Adrenal gland (tissue), 5 donors: ENCODE results near the gene TRIP11.

Experiments
- POLR2A ChIP-seq, 2 donors: fragments of 450-650 bp; IDR thresholded peaks; one replicate each; pipeline ENCODE4 v1.6.1; 2017; ENCODE audit warnings: antibody characterized with exemption in 2 of 2, mild to moderate bottlenecking in 2 of 2, moderate library complexity in 1 of 2
- TF ChIP-seq, protein P1 (sequence below), 6 experiments: fragments of 450-650 bp in 4 of 6; fragments of 200-600 bp in 2 of 6; sonication (generic) in 1 of 6; IDR thresholded peaks; 1 replicate in 5 of 6; 2 replicates in 1 of 6; pipeline versions ENCODE4 v1.5.1 to v1.8.0; 2016 to 2021; ENCODE audit warnings: antibody characterized with exemption in 6 of 6, mild to moderate bottlenecking in 2 of 6, moderate library complexity in 1 of 6
- donor health status: DM: no; HTN: no; CAD: no.

DNA sequence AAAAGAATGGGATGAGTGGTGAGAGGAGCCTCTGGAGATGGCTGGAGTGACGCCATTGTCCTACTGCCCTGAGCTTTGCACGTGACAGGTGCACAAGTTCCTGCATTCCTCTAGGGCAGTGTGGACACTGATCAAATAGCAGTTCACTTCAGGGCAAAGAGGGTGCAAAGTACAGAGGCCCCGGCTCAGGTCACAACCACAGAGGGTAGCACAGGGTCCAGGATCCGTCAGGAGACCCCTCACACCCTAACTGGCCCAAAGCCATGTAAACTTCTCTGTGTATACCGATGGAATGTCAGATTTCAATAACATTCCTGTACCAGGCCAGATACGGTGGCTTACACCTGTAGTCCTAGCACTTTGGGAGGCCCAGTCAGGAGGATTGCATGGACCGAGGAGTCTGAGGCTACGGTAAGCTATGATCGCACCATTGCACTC is 82.0 kb downstream of the TRIP11 start:
- TF ChIP-seq POLR2A (IDR thresholded peaks at IDR 0.05), result no peak
- TF ChIP-seq, protein P1, sequence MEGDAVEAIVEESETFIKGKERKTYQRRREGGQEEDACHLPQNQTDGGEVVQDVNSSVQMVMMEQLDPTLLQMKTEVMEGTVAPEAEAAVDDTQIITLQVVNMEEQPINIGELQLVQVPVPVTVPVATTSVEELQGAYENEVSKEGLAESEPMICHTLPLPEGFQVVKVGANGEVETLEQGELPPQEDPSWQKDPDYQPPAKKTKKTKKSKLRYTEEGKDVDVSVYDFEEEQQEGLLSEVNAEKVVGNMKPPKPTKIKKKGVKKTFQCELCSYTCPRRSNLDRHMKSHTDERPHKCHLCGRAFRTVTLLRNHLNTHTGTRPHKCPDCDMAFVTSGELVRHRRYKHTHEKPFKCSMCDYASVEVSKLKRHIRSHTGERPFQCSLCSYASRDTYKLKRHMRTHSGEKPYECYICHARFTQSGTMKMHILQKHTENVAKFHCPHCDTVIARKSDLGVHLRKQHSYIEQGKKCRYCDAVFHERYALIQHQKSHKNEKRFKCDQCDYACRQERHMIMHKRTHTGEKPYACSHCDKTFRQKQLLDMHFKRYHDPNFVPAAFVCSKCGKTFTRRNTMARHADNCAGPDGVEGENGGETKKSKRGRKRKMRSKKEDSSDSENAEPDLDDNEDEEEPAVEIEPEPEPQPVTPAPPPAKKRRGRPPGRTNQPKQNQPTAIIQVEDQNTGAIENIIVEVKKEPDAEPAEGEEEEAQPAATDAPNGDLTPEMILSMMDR (IDR thresholded peaks at IDR 0.05), result no peak
